Hepatocyte (in vitro differentiated cells): Measurements from ENCODE around the gene STOM.

Experiments
- EZH2 ChIP-seq: fragments of 200-600 bp; sonication (generic); IDR thresholded peaks from 2 replicates; pipeline ENCODE4 v1.6.1; 2016; ENCODE audit warnings: antibody characterized with exemption, mild to moderate bottlenecking, borderline replicate concordance
- EZH2phosphoT487 ChIP-seq: fragments of 200-600 bp; sonication (generic); IDR thresholded peaks from one replicate; pipeline ENCODE4 v1.6.1; 2018; ENCODE audit warnings: antibody characterized with exemption, mild to moderate bottlenecking, low read depth, moderate library complexity; ENCODE audit not compliant: unreplicated experiment, severe bottlenecking
- TF ChIP-seq, protein P1 (sequence below): fragments of 200-600 bp; sonication (generic); IDR thresholded peaks from 2 replicates; pipeline ENCODE4 v1.5.1; 2016; ENCODE audit warnings: antibody characterized with exemption, mild to moderate bottlenecking; ENCODE audit not compliant: poor library complexity

DNA sequence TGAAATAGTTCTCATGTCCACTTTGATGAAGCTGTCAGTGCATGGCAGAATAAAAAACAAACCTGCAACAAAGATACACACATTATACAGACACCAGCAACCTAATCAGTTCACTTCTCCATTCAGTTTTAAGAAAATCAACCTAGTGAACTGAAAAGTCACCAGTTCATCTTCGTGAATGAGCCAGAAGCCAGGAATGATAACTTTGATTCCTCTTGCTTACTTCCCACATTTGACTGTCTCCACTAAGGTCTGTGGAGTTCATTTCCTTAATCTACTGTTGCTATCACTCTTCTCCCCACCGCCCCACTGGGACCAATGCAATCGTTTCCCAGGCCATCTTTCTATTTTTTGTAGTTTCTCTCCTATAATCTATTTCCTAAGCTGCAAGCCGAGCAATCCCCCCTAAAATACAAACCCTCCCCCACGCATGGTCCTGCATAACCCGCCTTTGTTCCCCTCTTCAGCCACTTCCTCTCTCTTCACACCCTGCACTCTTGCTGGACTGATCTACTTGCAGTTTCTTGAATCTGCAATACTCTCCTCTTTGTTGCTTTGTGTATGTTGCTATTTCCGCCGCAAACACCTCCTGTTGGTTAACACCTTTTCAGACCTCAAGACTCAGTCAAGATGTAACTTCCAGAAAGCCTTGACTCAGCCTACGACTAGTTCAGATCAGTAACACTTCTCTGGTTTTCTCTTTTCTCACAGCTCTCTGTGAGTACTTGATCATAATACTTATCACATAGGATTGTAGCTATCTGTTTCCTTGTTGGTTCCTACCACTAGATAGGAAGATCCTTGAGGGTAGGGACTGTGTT, 16.6 kb downstream of the STOM start:
- TF ChIP-seq, protein P1, sequence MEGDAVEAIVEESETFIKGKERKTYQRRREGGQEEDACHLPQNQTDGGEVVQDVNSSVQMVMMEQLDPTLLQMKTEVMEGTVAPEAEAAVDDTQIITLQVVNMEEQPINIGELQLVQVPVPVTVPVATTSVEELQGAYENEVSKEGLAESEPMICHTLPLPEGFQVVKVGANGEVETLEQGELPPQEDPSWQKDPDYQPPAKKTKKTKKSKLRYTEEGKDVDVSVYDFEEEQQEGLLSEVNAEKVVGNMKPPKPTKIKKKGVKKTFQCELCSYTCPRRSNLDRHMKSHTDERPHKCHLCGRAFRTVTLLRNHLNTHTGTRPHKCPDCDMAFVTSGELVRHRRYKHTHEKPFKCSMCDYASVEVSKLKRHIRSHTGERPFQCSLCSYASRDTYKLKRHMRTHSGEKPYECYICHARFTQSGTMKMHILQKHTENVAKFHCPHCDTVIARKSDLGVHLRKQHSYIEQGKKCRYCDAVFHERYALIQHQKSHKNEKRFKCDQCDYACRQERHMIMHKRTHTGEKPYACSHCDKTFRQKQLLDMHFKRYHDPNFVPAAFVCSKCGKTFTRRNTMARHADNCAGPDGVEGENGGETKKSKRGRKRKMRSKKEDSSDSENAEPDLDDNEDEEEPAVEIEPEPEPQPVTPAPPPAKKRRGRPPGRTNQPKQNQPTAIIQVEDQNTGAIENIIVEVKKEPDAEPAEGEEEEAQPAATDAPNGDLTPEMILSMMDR = no peak
- no peak for TF ChIP-seq EZH2
- no peak for TF ChIP-seq EZH2phosphoT487
